LNCaP clone FGC (cell line): Measurements from ENCODE around the gene METTL4.

Source experiments
- DNase-seq: peaks from one replicate; pipeline ENCODE4 v3.0.0-alpha.2; 2011; ENCODE audit warnings: low read depth
- H3K4me3 ChIP-seq: 2 replicates; pipeline ENCODE4 v1.5.1; 2011; ENCODE audit warnings: mild to moderate bottlenecking, low read depth, low read length, control low read depth
- CTCF ChIP-seq: IDR thresholded peaks from 2 replicates; pipeline ENCODE4 v1.5.1; 2012; ENCODE audit warnings: mild to moderate bottlenecking; ENCODE audit not compliant: control insufficient read depth, insufficient read depth; ENCODE audit errors: extremely low read depth

Gene METTL4

GRCh38 chr18:2571200-2572170, at the start of gene METTL4, which contains the start of gene NDC80:
Gene METTL4 (minus strand): TSS chr18:2571505. CDS start chr18:2567216, 4,289 bp downstream.
Gene NDC80 (plus strand): TSS chr18:2571557. CDS start chr18:2572986, 1,429 bp downstream.
- peak; percentile 67 for DNase-seq
- peak within 1 kb of the TSS; percentile 90 for H3K4me3 ChIP-seq
- TF ChIP-seq CTCF = no peak

- H3K4me3 ChIP-seq = no peak overlapping the region
- TF ChIP-seq CTCF = no peak
- DNase-seq = no peak
These were observed 46.7 kb upstream of the METTL4 start for GRCh38 chr18:2618009-2618408.

- TF ChIP-seq CTCF = no peak
- no peak for DNase-seq
- no peak overlapping the region for H3K4me3 ChIP-seq
These were observed 46.2 kb upstream of the METTL4 start for GRCh38 chr18:2617401-2617998.

GRCh38 chr18:2612996-2613395, 41.7 kb upstream of the METTL4 start:
- no peak overlapping the region for H3K4me3 ChIP-seq
- DNase-seq = peak; percentile 21
- no peak for TF ChIP-seq CTCF

GRCh38 chr18:2610549-2610948, 39.2 kb upstream of the METTL4 start:
- DNase-seq = no peak
- TF ChIP-seq CTCF = no peak
- no peak overlapping the region for H3K4me3 ChIP-seq

- no peak for TF ChIP-seq CTCF
- no peak for DNase-seq
- no peak overlapping the region for H3K4me3 ChIP-seq
These were observed 38.3 kb upstream of the METTL4 start for GRCh38 chr18:2609604-2610003.
